ENCODE data around the gene ADAT2.

GRCh38 chr6:143419526-143419925, 31.0 kb downstream of the ADAT2 start:
- TF ChIP-seq CTCF (IDR thresholded peaks at IDR 0.05; ENCODE audit: poor library complexity) (no peak), EZH2phosphoT487 (IDR thresholded peaks at IDR 0.05; ENCODE audit: low read depth, severe bottlenecking, unreplicated experiment) (no peak), EZH2 (IDR thresholded peaks at IDR 0.05; ENCODE audit: borderline replicate concordance) (no peak)
